GM19452 (cell line): Measurements from ENCODE around the gene RELT.

Experiments
- ATAC-seq: cut with Tn5 transposase; IDR thresholded peaks from one replicate; pipeline ENCODE4 v1.9.1; 2021; ENCODE audit not compliant: unreplicated experiment

RELT gene

DNA sequence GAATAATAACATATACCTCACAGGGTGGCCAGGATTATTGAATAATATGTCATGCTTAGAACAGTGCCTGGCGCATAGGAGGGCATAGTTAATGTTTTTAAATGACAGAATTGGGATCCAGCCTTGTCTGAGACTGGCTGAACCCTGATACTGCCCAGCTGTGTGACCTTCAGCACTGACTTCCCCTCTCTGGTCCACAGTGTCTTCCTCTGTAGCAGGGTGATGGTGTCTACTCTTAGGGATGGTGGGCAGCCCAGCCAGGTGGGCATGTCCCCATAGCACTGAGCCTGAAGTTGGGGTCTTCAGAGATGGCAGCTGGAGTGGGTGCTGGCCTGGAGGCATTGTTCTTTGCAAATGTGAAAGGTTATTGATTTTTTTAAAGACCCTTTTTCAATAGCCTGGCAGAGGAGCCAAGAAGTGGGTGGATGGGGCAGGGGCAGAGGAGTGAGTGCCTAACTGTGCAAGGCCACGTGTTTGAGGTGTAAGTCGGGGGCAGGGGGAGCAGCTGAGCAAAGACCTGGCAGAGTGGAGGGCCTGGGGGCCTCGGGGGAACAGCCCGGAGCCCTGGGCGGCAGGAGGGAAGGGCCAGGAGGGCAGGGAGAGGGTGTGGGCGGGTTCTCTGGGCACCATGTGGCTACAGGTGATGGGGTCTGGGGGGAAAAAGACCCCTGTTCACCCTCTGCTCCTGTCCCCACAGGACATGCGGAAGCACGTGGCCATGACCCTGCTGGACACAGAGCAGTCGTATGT, 29.8 kb upstream of the RELT start:
- ATAC-seq: no peak

DNA sequence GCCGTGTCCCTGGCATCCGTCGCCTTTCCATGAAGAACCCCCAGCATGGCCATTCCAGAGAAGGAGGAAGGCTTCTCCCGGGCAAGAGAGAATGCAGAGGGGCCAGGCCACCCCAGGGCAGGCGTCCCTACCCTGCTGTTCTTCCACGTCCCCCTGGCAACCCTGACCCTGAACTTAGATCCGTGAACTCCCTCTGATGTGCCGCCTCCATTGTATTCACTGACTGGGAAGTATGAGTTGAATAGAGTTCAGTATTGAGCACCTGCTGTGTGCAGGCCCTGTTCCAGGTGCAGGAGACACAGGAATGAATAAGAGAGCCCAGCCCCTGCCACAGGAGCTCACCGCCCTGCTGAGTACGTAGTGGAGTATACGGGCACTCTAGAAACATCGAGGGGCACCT, 29.1 kb upstream of the RELT start:
- ATAC-seq: no peak

DNA sequence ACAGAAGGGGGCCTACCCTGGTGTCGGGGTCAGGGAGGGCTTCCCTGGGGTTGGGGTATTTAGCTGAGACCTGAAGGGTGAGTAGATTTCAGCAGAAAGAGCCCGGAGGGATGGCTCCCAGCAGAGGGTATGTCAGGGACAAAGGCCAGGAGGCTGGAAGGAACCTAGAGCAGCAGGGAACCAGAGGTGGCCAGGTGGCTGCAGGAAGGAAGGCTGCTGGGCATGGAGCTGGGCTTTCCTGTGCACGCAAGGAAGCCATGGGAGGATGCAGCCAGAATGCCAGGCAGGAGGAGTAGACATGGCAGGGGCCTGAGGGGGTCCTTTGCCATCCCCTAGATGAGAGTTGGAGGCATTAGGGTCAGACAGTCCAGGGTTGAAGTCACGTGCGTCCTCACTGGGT, 27.4 kb upstream of the RELT start:
- no peak for ATAC-seq

DNA sequence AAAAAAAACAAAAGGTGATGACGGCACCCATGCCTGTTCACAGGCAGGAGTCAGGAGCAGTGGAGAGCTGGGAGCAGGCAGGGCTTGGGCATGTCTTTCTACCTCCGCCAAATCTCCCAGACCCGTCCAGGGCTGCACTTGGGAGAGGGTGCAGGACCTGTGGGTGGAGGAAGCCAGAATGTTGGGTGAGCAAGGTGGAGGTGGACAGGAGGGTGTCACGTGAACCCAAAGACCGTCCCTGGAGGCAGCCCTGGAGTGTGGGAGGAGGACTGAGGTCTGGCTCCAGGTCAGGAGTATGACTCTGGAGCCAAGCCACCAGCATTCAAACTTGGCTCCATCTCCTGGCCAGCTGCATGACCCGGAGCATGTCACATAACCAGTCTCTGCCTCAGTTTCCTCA, 26.6 kb upstream of the RELT start:
- ATAC-seq: no peak

DNA sequence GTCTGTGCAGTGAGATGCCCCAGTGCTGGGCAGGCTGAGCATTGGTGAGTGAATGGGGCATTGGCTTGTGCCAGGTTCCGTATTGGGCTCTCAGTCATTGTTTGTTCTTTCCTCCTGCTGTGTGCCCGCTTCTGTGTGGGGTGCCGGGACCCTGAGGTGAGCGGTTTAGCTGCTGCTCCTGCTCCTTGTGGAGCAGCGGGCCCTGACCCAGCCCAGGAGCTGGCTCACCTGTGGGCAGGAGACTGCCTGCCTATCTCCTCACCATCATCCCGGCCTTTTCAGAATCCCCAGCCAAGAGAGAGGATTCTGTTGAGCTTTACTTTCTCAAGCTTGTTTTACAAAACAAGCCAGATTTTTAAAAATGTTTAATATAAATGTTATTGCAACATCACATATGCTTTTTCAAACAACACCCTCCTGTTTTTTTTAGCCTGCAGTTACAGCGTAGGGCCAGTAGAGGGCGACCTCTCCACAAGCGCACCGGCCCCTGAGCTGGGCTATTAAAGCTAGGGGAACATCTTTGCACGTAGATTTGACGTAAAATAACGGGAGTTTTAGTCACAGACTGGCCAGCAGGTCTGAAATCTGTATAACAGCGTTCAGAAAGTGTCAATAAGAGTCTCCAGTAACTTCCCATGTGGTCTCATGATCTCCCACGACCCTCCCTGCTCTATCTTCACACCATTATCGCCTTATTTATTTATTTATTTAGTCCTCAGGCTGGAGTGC, 25.1 kb upstream of the RELT start:
- no peak for ATAC-seq

DNA sequence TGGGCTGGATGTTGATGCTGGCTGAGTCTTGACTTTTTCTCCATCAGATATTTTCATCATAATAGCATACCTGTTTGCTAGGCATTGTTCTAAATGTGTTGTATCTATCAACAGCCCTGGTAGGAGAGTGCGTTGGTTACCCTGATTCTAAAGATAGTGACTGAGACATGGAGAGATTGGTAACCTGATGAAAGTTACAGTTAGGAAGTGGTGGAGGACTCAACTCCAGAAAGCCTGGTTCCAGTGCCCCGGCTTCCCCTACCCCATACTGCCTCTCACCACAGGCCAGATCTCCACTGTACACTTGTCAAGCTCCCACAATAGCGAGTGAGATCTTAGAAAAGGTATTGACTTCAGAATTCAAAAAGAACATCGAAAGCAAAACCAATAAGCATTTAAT, 22.8 kb upstream of the RELT start:
- ATAC-seq: no peak

DNA sequence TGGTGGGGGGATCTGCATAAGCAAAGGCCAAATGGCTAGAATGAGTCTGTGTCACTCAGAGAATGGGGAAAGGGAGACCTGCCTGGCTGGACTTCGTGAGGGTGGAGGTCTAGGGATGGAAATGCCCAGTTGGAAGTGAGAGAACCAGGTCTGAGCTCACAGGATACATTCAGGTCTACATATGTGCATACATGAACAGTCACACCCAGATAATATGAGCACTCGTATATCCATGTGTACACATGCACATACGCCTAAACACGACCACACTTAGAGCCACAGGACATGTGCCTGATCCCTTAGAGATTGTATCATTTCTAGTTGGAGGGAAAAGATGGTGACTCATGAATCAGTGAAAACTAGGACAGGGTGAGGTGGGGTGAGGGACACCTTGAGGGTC, 21.1 kb upstream of the RELT start:
- no peak for ATAC-seq

DNA sequence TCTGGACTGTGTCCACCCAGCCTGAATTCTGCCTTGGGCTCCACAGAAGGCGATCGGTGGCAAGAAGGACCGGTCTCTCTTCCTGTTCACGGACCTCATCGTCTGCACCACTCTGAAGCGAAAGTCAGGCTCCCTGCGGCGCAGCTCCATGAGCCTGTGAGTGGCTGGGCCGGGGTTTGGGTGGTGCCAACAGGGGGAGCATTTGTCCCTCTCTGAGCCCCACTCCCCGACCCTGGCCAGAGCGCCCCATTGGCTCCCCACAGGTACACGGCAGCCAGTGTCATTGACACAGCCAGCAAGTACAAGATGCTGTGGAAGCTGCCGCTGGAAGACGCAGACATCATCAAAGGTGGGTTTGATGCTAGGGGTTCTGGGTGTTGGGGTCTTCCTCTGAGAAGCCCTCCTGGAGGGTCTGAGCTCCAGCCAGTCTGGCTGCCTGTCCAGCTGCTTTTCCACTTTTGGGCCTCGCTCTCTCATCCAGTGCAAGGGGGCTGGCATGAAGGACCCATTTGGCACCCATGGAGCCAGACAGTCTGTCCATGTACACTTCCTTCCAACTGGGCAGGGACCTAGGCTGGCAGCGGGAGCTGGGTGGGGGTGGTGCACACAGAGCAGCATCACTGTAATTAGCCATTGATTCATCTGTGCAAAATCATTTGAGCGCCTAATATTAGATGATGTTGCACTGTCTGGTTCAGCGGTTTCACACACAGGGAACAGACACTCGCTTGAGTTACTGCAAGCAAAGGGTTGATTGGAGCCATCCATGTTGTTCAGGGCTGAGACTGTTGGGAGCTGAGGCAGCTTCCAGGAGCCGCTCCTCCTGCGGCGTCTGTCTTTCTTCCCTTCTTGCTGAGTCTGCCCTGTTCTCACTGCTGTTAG, 19.0 kb upstream of the RELT start:
- no peak for ATAC-seq

DNA sequence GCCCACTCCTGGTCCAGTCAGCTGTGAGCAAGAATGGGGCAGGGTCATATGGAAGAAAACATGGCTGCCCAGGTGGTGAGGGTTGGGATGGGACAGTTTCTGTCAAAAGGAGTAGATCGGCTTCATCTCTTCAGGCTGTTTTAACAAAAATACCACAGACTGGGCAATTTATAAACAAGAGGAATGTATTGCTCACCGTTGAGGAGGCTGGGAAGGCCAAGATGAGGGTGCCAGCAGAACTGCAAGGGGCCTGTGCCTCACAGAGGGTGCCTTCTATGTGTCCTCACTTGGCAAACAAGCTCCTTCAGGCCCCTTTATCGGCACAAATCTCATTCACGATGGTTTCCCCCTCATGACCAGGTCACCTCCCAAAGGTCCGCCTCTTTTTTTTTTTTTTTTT, 18.1 kb upstream of the RELT start:
- ATAC-seq: no peak

DNA sequence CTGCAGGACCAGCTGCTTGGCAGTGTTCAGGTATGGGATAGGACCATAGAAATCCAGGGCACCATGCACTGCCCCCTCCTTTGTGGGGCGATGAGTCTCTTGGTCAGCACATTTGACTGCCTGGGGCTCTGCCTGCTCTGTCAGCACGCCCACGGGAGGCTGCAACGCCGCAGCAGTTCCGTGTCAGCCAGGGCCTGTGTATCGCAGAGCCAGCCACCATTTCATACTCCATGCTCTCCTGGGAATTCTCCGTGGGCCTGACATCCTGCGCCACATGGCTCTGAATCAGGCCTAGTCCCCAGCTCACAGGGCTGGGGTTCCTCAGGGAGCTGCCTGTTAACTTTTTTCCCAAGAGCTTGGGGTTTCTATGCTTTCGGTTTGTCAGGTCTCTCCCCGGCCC, 16.9 kb upstream of the RELT start:
- no peak for ATAC-seq

DNA sequence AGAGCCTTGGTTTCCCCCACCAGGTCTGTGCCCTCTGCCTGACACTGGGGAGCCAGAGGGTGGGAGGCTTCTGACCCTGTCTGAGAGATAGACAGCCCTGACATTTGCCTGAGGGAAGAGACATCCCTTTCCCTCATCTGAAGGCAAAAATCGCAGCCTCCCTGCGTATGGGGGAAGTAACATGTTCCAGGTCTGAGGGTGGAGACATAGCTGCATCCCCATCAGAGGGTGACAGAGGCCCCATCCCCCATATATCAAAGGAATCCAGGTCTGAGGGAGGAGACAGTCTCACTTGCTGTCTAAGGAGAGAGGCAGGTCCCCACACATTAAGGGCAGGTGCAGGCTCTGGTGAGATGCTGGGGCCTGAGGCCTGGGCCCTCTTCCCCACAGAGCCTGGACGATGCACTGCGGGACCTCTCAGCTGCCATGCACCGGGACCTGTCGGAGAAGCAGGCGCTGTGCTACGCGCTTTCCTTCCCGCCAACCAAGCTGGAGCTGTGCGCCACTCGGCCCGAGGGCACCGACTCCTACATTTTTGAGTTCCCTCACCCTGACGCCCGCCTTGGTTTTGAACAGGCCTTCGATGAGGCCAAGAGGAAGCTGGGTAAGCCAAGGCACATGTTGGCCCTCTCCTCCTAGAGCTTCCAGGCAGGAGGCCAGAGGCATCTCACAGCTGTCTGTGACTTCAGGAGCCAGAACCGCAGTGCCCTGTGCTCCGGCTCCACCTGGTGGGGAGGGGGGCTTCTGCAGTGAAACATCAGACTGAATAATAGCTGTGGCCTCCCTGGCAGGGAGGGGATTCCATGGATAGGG, 16.1 kb upstream of the RELT start:
- no peak for ATAC-seq

DNA sequence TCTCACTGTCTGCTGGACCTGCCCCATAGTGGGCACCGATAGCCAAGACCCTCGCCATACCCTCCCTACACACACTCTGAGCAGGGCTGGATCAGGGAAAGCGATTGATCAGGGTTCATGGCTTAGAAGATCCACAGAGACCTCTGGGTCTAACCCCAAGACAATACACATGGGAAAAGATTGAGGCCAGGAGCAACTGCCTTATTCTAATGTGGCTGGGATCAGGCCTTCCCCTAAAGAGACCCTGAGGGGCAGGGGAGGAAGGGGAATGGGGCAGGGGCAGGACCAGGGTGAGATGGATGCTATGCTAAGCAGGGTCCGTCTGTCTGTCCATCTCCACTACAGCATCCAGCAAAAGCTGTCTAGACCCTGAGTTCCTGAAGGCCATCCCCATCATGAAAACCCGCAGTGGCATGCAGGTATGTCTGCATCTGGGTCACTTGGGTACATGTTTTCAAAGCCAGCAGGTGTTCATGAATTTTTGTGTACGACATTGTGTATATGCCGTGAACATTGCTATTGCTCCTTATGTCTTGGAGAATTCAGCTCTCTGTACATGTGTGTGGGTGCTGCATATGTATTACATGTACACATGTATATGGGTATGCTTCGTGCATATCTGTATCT, 15.3 kb upstream of the RELT start:
- ATAC-seq: no peak

DNA sequence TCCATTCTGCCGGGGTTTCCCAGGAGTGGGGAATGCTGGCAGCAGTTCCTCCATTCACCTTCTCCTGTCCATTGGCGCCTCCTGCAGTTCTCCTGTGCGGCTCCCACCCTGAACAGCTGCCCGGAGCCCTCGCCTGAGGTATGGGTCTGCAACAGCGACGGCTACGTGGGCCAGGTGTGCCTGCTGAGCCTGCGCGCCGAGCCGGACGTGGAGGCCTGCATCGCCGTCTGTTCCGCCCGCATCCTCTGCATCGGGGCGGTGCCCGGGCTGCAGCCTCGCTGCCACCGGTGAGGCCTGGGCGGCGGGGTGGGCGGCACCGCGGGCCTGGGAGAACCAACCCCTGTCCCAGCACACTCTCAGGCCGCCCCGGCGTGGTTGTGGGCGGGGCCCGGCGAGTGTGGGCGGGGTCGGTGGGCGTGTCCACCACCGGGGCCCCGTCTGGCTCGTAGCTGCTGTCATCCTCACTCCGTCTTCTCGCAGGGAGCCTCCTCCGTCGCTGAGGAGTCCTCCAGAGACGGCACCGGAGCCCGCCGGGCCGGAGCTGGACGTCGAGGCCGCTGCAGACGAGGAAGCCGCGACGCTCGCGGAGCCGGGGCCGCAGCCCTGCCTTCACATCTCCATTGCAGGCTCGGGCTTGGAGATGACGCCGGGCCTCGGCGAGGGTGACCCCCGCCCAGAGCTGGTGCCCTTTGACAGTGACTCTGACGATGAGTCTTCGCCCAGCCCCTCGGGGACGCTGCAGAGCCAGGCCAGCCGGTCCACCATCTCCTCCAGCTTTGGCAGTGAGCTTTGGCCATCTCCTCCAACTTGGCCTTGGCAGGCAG, 14.0 kb upstream of the RELT start:
- no peak for ATAC-seq

DNA sequence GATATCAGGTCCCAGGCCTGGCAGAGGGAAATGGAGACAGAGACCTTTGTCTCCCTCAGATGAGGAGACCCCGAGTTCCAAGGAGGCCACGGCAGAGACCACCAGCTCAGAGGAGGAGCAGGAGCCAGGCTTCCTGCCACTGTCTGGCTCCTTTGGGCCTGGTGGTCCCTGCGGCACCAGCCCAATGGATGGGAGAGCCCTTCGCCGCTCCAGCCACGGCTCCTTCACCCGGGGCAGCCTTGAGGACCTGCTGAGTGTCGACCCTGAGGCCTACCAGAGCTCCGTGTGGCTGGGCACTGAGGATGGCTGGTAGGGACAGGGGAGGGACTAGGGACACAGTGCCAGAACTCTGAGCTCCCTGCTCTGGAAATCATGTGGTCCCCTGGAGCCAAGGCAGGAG, 13.1 kb upstream of the RELT start:
- no peak for ATAC-seq

DNA sequence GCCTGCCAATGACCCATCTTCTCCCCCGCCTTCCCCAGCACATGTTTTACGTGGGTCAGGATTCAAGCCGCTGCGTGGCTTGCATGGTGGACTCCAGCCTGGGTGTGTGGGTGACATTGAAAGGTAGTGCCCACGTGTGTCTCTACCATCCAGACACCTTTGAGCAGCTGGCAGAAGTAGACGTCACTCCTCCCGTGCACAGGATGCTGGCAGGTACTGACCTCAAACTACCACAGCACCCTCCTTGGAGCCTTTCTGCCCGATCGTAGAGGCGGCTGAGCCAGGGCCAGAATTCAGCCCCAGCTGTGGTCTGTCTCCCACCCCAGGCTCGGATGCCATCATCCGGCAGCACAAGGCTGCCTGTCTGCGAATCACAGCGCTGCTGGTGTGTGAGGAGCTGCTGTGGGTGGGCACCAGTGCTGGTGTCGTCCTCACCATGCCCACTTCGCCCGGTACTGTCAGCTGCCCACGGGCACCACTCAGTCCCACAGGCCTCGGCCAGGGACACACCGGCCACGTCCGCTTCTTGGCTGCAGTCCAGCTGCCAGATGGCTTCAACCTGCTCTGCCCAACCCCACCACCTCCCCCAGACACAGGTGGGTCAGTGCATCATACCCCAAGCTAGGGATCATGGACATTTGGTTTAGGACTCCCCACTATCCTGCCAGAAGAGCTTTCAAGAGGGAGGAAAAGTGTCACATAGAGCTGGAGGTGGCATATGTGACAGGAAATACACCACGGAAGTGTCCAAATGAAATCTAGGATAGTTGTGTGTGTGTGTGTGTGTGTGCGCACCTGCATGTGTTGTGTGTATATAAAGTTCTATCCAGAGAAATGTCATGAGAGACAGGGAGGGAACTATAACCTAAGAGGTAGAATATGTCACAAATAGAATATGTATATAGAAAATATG, 10.6 kb upstream of the RELT start:
- no peak for ATAC-seq

DNA sequence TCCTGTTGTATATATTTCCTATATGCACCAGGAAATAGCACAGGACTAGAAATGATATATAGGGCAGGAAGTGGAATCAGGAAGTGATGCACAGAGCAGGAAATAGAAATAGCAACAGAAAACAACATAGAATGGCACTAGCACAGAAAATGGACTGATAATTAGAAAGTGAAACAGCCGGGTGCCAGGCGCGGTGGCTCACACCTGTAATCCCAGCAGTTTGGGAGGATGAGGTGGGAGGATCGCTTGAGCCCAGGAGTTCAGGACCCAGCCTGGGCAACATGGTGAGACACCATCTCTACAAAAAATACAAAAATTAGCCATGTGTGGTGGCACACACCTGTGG, 10.0 kb upstream of the RELT start:
- no peak for ATAC-seq

DNA sequence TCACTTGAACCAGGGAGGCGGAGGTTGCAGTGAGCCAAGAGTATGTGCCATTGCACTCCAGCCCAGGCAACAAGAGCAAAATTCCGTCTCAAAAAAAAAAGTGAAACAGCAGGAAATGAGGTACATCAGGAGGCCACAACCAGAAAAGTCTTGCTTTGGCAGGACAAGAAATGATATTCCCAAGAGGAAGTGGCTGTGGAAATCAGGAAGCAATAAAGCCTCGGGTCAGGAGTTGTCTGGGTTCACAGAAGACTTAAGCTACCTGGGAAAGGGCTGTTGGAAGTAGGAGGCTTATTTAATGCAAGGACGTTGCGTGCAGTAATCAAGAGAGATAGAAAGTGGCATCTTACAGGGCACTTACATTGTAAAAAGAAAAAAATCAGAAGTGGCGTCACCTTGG, 9.2 kb upstream of the RELT start:
- ATAC-seq: no peak

DNA sequence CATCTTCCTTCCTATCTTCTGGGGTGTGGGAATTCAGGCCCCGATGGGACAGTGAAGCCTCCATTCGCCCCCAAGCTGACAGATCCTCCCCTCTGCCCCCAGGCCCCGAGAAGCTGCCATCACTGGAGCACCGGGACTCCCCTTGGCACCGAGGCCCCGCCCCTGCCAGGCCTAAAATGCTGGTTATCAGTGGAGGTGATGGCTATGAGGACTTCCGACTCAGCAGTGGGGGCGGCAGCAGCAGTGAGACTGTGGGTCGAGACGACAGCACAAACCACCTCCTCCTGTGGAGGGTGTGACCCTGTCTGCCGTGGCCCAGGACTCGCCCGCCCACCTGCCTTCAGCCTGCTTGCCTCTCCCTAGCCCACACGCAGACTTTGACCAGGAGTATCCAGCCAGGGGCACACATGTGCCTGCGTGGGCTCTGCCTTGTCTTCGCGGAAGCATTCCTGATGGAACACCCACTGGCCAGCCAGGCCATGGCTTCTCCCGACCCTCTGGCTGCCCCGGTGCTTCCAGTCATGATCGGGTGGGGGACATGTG, 8.6 kb upstream of the RELT start:
- no peak for ATAC-seq
